ENCODE measurements around the gene HHIPL1.

The HHIPL1 gene

GRCh38 chr14:99666533-99666932 lies 21.6 kb downstream of the HHIPL1 start:
- no peak overlapping the region for H2AFZ ChIP-seq (ENCODE audit: low read length)
- H3K36me3 ChIP-seq (ENCODE audit: insufficient read depth, low read length) = no peaks in the 10 kb centered on the region
- no peaks in the 10 kb centered on the region for H3F3A ChIP-seq (ENCODE audit: low read depth)
- H3K4me2 ChIP-seq (ENCODE audit: low read depth, low read length, poor library complexity, severe bottlenecking) = no peak overlapping the region
- H3K9me2 ChIP-seq (replicated peaks; ENCODE audit: low read depth, low read length) = no peaks in the 10 kb centered on the region
- H3K9ac ChIP-seq (ENCODE audit: low read depth, low read length, poor library complexity, severe bottlenecking) = no peak overlapping the region
- H3K4me1 ChIP-seq (ENCODE audit: insufficient read depth, low read length, poor library complexity, severe bottlenecking) = no peaks in the 10 kb centered on the region
- TF ChIP-seq, protein P1, sequence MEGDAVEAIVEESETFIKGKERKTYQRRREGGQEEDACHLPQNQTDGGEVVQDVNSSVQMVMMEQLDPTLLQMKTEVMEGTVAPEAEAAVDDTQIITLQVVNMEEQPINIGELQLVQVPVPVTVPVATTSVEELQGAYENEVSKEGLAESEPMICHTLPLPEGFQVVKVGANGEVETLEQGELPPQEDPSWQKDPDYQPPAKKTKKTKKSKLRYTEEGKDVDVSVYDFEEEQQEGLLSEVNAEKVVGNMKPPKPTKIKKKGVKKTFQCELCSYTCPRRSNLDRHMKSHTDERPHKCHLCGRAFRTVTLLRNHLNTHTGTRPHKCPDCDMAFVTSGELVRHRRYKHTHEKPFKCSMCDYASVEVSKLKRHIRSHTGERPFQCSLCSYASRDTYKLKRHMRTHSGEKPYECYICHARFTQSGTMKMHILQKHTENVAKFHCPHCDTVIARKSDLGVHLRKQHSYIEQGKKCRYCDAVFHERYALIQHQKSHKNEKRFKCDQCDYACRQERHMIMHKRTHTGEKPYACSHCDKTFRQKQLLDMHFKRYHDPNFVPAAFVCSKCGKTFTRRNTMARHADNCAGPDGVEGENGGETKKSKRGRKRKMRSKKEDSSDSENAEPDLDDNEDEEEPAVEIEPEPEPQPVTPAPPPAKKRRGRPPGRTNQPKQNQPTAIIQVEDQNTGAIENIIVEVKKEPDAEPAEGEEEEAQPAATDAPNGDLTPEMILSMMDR (conservative IDR thresholded peaks at IDR 0.05; ENCODE audit: low read length) = no peak
- TF ChIP-seq EZH2phosphoT487 (IDR thresholded peaks at IDR 0.05; ENCODE audit: borderline replicate concordance) = no peak
- no peaks in the 10 kb centered on the region for H3K9me3 ChIP-seq (ENCODE audit: insufficient read depth, low read depth, low read length)
- H3K79me2 ChIP-seq (ENCODE audit: insufficient read depth, low read length) = no peaks in the 10 kb centered on the region
- H4K20me1 ChIP-seq (ENCODE audit: insufficient read depth, low read length, poor library complexity, severe bottlenecking) = no peaks in the 10 kb centered on the region
- H3K4me3 ChIP-seq (ENCODE audit: low read length, poor library complexity, severe bottlenecking) = no peak overlapping the region
- H3K27me3 ChIP-seq (ENCODE audit: insufficient read depth, low read length, poor library complexity, severe bottlenecking) = no peaks in the 10 kb centered on the region

- no peak overlapping the region for H3K4me3 ChIP-seq (ENCODE audit: low read length, poor library complexity, severe bottlenecking)
- no peak overlapping the region for H3K4me2 ChIP-seq (ENCODE audit: low read depth, low read length, poor library complexity, severe bottlenecking)
- TF ChIP-seq, protein P1 (conservative IDR thresholded peaks at IDR 0.05; ENCODE audit: low read length) = no peak
- no peak for TF ChIP-seq EZH2phosphoT487 (IDR thresholded peaks at IDR 0.05; ENCODE audit: borderline replicate concordance)
- H3K27me3 ChIP-seq (ENCODE audit: insufficient read depth, low read length, poor library complexity, severe bottlenecking) = no peaks in the 10 kb centered on the region
- H3F3A ChIP-seq (ENCODE audit: low read depth) = no peaks in the 10 kb centered on the region
- no peak overlapping the region for H3K9ac ChIP-seq (ENCODE audit: low read depth, low read length, poor library complexity, severe bottlenecking)
- no peaks in the 10 kb centered on the region for H3K4me1 ChIP-seq (ENCODE audit: insufficient read depth, low read length, poor library complexity, severe bottlenecking)
- no peaks in the 10 kb centered on the region for H3K36me3 ChIP-seq (ENCODE audit: insufficient read depth, low read length)
- no peaks in the 10 kb centered on the region for H3K79me2 ChIP-seq (ENCODE audit: insufficient read depth, low read length)
- H4K20me1 ChIP-seq (ENCODE audit: insufficient read depth, low read length, poor library complexity, severe bottlenecking) = no peaks in the 10 kb centered on the region
- H3K9me3 ChIP-seq (ENCODE audit: insufficient read depth, low read depth, low read length) = no peaks in the 10 kb centered on the region
- no peak overlapping the region for H2AFZ ChIP-seq (ENCODE audit: low read length)
- H3K9me2 ChIP-seq (replicated peaks; ENCODE audit: low read depth, low read length) = no peaks in the 10 kb centered on the region
Measured at GRCh38 chr14:99667045-99667444, 22.1 kb downstream of the HHIPL1 start.

- Histone ChIP-seq H3K4me3 (ENCODE audit: low read length, poor library complexity, severe bottlenecking) (no peak overlapping the region), H3K9me3 (ENCODE audit: insufficient read depth, low read depth, low read length) (no peaks in the 10 kb centered on the region), H4K20me1 (ENCODE audit: insufficient read depth, low read length, poor library complexity, severe bottlenecking) (no peaks in the 10 kb centered on the region), H3K4me2 (ENCODE audit: low read depth, low read length, poor library complexity, severe bottlenecking) (no peak overlapping the region), H3K9ac (ENCODE audit: low read depth, low read length, poor library complexity, severe bottlenecking) (no peak overlapping the region), H3K36me3 (ENCODE audit: insufficient read depth, low read length) (no peaks in the 10 kb centered on the region), H3F3A (ENCODE audit: low read depth) (no peaks in the 10 kb centered on the region), H3K27me3 (ENCODE audit: insufficient read depth, low read length, poor library complexity, severe bottlenecking) (no peaks in the 10 kb centered on the region), H2AFZ (ENCODE audit: low read length) (no peak overlapping the region), H3K4me1 (ENCODE audit: insufficient read depth, low read length, poor library complexity, severe bottlenecking) (no peaks in the 10 kb centered on the region), H3K79me2 (ENCODE audit: insufficient read depth, low read length) (no peaks in the 10 kb centered on the region), H3K9me2 (replicated peaks; ENCODE audit: low read depth, low read length) (no peaks in the 10 kb centered on the region)
- TF ChIP-seq, protein P1 (conservative IDR thresholded peaks at IDR 0.05; ENCODE audit: low read length) = no peak
- no peak for TF ChIP-seq EZH2phosphoT487 (IDR thresholded peaks at IDR 0.05; ENCODE audit: borderline replicate concordance)
Measured at GRCh38 chr14:99667821-99668220, 22.9 kb downstream of the HHIPL1 start.

Data from Loucy (cell line).